Activated CD4-positive, CD25-positive, alpha-beta regulatory T cell treated with anti-CD3 and anti-CD28 coated beads, Interleukin-2, amount 50 U/mL, for 16 hours (primary cell): ENCODE data around the gene OR2A7.
"Not testable (repeated sequence)": the region's sequence is repeated elsewhere in the genome, so short reads cannot be mapped to it uniquely, and the experiment has no call there.

ENCODE experiments used
- DNase-seq: peaks from one replicate; pipeline ENCODE4 v3.0.0-alpha.2; 2020; ENCODE audit warnings: low read depth, low spot score

The OR2A7 gene

GRCh38 chr7:144252307-144252706 lies 12.3 kb downstream of the OR2A7 start:
- not testable (repeated sequence) for DNase-seq

DNA sequence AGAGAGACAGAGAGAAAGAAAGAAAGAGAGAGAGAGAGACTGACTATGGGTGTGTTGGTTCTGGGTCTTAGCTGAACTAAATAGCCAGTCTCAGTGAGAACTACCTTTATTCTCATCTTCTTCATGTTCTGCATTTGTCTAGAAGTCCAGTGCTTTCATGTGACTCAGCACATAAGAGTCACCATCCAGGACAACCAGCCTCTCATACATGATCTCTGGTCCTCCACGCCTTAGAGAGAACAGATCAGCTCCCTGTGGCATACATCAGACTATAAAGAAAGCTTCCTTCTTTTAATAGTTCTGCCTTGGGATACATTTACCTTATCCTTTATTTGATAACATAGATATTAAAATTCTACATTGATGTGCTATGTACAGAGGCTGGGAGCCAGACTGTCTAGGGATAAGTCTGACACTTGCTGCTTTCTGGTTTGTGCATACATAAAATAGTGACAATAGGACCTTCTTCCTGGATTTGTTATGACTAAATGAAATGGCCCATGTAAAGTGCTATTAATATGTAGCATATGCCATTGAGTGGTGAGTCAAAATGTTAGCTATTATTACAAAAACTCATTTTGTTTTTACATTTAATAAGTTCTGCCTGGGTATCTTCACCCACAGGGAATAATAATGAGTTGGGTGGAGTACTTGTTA lies 16.8 kb downstream of the OR2A7 start:
- not testable (repeated sequence) for DNase-seq

DNA sequence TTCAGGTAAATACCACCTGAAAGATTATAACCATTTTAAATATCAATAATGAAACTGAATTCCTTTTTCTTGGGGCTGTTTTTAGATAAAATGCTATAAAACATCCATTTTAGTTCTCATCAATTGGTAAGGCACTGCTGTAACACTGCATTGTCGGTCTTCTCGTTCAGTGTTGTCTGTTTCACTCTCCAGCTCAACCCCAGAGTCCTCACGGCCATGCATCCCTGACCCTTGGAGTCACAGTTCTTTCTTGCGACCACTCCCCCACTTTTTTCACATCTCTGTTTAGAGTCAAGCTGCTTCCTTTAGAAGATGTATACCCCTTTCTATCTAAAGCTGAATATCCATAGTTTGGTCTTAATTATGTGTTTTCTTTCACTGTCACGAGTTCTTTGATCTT lies 17.6 kb downstream of the OR2A7 start:
- DNase-seq: not testable (repeated sequence)

DNA sequence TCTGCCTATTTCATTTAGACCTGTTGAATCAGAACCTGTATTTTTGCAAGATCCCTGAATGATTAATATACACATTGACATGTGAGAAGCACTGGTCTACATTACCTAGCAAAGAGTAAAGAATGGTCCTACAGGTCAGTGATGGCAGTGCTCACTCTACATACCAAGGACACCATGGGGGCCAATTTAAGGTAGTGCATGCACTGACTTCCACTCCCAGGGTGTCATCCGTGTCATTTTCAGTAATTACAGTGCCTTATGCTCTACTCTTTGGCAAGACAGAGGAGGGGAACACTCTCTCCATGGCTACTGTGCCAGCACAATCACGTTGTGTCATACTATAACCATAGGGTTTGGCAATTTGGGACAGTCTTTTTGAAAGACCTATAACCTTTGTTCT lies 19.2 kb downstream of the OR2A7 start:
- not testable (repeated sequence) for DNase-seq

- not testable (repeated sequence) for DNase-seq
These were observed 25.2 kb downstream of the OR2A7 start, which contains the start of gene OR2A42 for GRCh38 chr7:144239365-144239764. Gene OR2A42 (minus strand): TSS chr7:144239605. CDS start chr7:144232843, 6,762 bp downstream.

DNA sequence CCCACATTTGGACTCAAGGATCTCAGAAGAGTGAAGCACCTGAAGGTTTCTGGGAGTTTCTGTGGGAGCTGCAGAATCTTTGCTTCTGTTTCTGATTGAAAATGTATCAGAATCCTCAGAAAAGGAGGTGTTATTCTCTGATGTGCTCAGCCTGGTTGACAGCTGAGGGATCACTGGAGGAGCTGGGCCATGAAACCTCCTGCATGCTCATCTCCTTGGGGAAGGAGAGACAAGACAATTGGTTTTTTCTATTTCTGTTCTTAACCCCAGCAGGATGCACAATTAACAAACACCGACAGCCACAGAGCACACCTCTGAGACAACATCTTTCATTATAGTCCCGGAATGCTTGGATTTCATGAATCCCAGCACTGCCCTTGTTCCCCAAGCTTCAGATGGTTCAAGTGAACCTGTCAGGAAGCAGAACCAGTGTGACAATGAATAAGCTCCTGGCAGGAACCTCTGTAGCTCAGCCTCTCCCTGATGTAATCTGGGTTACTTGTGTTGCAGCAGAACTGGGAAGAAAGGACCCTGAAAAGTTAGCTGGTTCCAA lies 26.0 kb downstream of the OR2A7 start:
- not testable (repeated sequence) for DNase-seq

DNA sequence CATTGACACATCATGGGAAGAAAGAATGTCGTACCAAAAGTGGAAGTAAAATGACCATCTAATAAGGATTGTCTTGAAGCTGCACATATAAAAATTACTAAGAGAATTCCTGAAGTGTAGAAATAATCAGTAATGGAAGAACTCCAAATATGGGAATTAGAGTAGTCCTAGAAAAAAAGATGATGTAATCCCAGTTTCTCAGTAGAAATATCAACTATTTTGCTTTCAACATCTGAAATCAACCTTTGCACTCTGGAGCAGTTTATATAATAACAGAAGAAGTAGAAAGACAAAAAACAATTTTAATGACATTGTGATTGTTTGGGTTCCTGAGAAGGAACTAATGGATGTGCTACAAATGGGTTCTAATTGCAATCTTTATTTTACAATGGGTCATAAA lies 31.6 kb downstream of the OR2A7 start:
- not testable (repeated sequence) for DNase-seq

DNA sequence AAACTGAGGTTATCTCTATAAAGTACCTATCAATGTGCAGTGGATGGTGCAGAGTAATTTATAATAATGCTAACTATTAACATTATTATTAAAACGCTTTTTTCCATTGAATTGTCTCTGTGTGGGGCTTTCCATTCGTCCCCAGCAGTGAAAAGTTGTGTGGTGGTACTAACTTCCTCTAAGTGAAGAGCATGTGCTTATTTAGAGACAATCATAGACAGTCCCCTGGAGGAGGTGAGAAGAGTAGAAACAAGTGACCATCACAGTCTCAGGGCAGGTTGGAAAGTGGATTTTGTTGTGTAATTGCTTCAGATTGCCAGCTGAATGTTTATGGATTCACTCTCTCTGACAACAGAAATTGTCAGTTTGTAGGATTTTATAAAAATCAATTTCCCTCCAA lies 33.6 kb downstream of the OR2A7 start:
- DNase-seq: not testable (repeated sequence)

- not testable (repeated sequence) for DNase-seq
These were observed 35.8 kb downstream of the OR2A7 start for GRCh38 chr7:144228810-144229209.

- DNase-seq: not testable (repeated sequence)
These were observed 37.7 kb downstream of the OR2A7 start for GRCh38 chr7:144226866-144227265.

DNA sequence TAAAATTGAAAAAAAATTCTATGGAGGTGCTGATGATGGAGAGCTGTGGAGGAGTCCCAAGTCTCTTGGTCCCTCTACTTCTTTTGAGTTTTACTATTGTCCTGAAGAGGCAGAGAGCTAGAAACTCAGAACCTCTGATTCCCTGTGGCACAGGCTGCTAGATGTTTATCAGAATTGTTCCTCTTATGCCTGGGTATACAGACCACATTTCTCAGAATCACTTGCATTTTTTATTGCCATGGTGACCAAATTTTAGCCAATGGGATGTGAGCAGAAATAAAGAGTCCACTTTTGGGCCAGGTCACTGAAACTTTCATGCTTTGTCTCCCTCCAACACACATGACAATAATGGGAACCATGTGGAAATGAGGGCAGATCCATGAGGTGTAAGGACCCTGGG lies 40.9 kb downstream of the OR2A7 start:
- not testable (repeated sequence) for DNase-seq

- not testable (repeated sequence) for DNase-seq
These were observed 44.1 kb downstream of the OR2A7 start for GRCh38 chr7:144220531-144220930.

DNA sequence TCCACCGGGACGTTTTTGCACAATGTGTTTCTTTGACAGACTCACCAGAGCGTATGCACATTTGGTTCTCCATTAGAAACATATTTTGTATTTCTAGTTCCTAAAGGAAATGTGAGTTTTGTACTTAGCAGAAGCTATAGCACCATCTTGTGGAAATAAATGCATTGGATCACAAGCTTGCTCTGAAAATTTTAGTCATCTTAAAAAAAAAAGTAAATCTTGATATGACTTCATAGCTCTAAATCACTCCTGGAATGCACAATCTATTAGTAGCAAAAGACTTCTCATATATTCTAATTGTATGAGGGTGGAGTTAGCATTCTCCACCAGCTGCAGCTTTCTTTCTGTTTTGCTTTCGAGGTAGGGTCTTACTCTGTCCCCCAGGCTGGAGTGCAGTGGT lies 45.4 kb downstream of the OR2A7 start:
- not testable (repeated sequence) for DNase-seq

GRCh38 chr7:144218581-144218980 lies 46.0 kb downstream of the OR2A7 start:
- not testable (repeated sequence) for DNase-seq

- DNase-seq: not testable (repeated sequence)
These were observed 47.4 kb downstream of the OR2A7 start for GRCh38 chr7:144217200-144217599.
